SU-DHL-6 (cell line): ENCODE data around the gene PRPF18.

Source experiments
- CTCF ChIP-seq: fragments of 200-600 bp; sonication (generic); IDR thresholded peaks from one replicate; pipeline ENCODE4 v1.5.1; 2017; ENCODE audit warnings: antibody characterized with exemption, mild to moderate bottlenecking, low read length, moderate library complexity; ENCODE audit not compliant: insufficient read depth, poor library complexity, severe bottlenecking
- EZH2phosphoT487 ChIP-seq: fragments of 200-600 bp; sonication (generic), shearing (Covaris generic); conservative IDR thresholded peaks from 2 replicates; pipeline ENCODE4 v1.6.1; 2018; ENCODE audit warnings: mild to moderate bottlenecking, antibody characterized with exemption, low read length, moderate library complexity, mixed read lengths

GRCh38 chr10:13671904-13672303, 85.1 kb downstream of the PRPF18 start:
- TF ChIP-seq CTCF (no peak), EZH2phosphoT487 (no peak)
